Left colon (tissue), 2 donors: ENCODE results near the gene TM7SF2. TPM values are rescaled to one million over a fixed set of nuclear protein-coding genes. Genes with fewer than 3 reads are reported as not detected.
A peak's percentile ranks its signal among the peaks of the same experiment; 100 is the strongest.

ENCODE experiments used
- ATAC-seq: fragments of 200-7000 bp; cut with Tn5 transposase; one replicate; pipeline ENCODE4 v1.9.1; 2020; ENCODE audit warnings: mild to moderate bottlenecking, moderate library complexity
- DNase-seq, 2 donors: peaks; one replicate each; pipeline ENCODE4 v3.0.0-alpha.2; 2020
- intact Hi-C, 2 donors: fragments of 100-400 bp; cut with DNase I in 1 of 2; cut with micrococcal nuclease in 1 of 2; formaldehyde crosslinking; loops; one replicate each; pipeline versions ENCODE4 v1.11.2 to v1.14.0; 2022; cut with DNase I, micrococcal nuclease
- total RNA-seq, 2 donors: library from RNA; stranded (reverse); fragmentation: NEBNext Ultra II Directional; extraction: Animal tissue kit (Norgen Biotek cat#: 25700); gene quantifications; one replicate each; pipeline ENCODE4 v1.2.1, GENCODE V29; 2021
- donor health status: DM: no; HTN: no; CAD: no.
- donor health status: DM: yes; HTN: yes; CAD: no.

The TM7SF2 gene
- total RNA-seq, 2 donors from 2014 or later: 24.6 to 36.0 TPM

- no peak for DNase-seq
- no peak for ATAC-seq
- intact Hi-C loops: no loop called here
Measured at GRCh38 chr11:65086809-65087208, 24.9 kb upstream of the TM7SF2 start.

DNA sequence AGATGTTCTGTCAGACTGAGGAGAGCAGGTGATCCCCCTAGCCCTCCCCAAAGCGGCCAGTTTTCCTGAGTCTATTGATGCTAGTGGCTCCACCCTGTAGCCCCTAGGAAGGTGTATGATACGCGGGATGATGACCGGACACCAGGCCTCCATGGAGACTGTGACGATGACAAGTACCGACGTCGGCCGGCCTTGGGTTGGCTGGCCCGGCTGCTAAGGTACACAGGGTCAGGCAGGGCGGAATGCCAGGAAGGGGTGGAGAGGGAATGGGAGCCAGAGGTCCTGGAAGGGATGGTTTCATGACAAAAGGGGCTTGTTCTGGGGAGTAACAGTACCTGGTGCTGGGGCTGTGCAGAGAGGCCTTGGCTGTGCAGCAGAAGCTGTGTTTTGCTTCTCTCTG, 24.5 kb upstream of the TM7SF2 start:
- no peak for ATAC-seq
- intact Hi-C loops: no loop called here
- no peak for DNase-seq

GRCh38 chr11:65087827-65088226, 23.8 kb upstream of the TM7SF2 start:
- intact Hi-C loops: no loop called here
- no peak for ATAC-seq
- no peak for DNase-seq

DNA sequence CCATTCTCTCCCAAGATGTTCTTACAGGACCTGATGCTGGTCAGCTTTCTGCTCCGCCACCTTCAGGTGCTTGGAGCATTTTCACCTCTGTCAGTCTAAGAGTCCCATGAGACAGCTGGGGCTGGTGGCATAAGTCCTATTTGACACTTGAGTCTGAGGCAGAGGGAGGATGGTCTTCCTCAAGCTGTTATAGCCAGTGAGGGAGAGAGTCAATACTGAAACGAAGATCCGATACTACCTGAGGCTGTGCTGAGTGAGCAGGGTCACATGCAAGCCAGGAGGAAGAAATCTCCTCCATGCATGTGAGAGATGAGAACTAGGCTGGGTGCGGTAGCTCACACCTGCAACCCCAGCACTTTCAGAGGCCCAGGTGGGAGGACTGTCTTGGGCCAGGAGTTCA, 22.1 kb upstream of the TM7SF2 start:
- intact Hi-C loops: no loop called here
- DNase-seq (no peak), ATAC-seq (no peak)

DNA sequence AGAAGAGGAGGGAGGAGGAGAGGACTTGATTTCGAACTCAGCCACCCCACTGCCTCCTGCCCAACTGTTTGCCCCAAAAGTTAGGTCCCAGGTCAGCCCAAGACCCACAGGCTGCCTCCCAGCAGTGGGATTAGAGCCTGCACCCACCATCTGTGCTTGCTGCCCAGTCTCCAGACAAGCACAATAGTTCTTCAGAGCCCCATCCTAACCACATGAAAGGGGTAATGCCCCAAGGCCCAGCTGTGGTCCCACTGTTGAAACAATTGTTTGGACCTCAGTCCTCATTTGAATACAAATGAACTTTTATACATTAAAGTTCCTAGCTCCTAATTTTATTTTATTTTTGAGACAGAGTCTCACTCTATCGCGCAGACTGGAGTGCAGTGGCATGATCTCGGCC, 21.0 kb upstream of the TM7SF2 start:
- intact Hi-C loops: no loop called here
- DNase-seq (no peak), ATAC-seq (no peak)

DNA sequence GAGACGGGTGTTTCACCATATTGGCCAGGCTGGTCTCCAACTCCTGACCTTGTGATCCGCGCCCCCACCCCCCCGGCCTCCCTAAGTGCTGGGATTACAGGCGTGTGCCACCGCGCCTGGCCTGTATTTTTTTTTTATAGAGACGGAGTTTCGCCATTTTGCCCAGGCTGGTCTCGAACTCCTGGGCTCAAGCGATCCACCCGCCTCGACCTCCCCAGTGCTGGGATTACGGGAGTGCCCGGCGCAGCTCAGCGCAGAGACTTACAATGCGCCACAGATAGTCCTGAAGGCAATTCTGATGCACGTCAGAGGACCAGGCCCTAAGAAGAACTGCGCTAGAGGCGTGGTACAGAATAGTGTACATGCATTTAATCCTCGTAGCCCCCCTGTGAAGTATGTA, 16.2 kb upstream of the TM7SF2 start:
- DNase-seq (no peak), ATAC-seq (no peak)
- intact Hi-C loops: no loop called here

- DNase-seq (peak; percentile 92 to 94), ATAC-seq (peak; percentile 95)
- intact Hi-C loops: no loop called here
Measured at GRCh38 chr11:65095974-65096806, 15.5 kb upstream of the TM7SF2 start, which contains the start of gene VPS51. Gene VPS51, plus strand, starts transcription at chr11:65096214. Its CDS starts 37 bp downstream, at chr11:65096251.

DNA sequence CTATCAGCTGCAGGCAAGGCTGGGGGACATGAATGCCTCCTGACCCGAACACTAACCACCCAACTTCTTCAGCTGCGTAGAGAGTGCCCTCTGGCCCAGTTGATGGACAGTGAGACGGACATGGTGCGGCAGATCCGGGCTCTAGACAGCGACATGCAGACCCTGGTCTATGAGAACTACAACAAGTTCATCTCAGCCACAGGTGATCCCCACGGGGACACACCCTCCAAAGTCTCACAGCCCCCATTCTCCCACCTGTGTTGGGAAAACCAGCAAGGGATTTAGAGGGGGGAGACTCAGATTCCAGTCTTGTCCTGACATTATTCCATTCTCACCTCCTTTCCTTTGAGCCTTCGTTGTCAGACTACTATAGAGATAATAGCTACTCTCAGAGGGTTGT, 14.7 kb upstream of the TM7SF2 start:
- ATAC-seq: no peak
- no peak for DNase-seq
- intact Hi-C loops: no loop called here

- intact Hi-C loops: no loop called here
Measured at GRCh38 chr11:65100674-65101350, 10.9 kb upstream of the TM7SF2 start.

DNA sequence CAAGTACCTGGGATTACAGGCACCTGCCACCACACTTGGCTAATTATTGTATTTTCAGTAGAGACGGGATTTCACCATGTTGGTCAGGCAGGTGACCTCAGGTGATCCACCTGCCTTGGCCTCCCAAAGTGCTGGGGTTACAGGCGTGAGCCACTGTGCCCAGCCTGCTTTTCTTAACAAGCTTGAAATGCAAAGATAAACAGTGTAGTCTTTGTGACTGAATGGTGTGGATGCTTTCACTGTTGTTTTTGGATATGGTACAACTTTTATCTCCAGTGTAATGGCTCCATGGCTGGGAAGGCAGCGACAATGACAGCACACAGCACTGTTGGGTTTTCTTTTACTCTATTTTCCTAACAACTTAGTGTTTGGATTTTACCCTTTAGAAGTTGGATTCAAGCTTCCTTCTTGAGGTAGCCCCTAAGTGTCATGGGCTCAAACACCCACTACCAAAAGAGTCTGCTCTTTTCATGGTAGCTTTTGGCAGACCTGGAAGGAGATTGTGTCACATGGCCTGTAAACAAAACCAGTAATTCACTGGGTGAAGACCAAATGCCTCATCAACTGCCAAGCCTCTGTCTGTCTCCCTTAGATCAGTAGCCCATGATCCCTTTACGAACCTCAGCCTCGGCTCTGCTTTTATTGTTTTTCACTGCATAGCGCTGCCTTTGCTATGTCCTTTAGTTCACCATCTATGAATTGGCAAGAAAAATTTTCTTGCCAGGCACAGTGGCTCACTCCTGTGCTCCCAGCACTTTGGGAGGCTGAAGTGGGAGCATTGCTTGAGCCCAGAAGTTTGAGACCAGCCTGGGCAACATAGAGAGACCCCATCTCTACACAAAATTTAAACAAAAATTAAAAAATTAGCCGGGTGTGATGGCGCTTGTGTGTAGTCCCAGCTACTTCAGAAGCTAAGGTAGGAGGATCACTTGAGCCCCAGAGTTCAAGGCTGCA, 9.3 kb upstream of the TM7SF2 start:
- no peak for DNase-seq
- intact Hi-C loops: no loop called here
- no peak for ATAC-seq

More at GRCh38 chr11:65100674-65101350, 10.9 kb upstream of the TM7SF2 start:
- ATAC-seq (no peak), DNase-seq (no peak)

GRCh38 chr11:65103476-65103875, 8.2 kb upstream of the TM7SF2 start:
- DNase-seq (no peak), ATAC-seq (no peak)
- intact Hi-C loops: no loop called here

DNA sequence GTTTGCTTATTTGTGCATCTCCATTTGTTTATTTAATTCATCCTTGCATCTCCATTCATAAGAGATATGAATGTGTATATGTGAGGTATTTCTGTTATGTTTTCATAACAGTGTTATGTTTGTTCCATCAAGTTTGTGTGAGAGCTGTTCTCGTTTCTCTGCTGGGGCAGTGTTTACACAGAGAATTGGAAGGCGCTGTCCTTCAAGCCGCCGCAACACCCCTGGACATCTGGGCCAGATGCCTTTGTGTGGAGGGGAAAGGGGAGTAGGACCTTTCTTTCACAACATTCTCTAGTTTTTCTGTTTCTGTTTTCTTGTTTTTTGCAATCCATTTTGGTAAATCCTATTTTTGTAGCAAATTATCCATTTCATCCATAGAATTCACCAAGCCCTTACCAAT, 7.0 kb upstream of the TM7SF2 start:
- DNase-seq (no peak), ATAC-seq (no peak)
- intact Hi-C loops: no loop called here

DNA sequence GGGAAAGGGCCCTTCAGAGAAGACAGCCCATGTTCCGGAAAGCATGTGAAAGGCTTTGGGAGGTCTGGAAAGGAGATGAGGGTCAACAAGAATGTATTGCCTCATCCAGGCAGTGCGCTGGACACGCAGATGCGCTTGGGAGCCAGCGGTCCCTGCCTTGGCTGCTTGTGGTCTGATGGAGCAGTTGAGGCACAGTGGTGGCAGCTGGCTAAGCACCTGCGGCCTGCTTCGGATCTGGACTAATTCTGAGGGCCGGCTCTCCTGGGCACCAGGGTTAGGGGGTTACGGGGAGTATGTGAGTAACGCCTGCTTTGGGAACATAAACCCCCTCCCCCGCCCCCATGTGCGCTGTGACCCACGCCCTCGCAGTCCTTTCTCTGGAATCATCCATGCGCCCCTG, 4.6 kb upstream of the TM7SF2 start:
- intact Hi-C loops: no loop called here
- DNase-seq (no peak), ATAC-seq (no peak)

- no peak for ATAC-seq
- intact Hi-C loops: no loop called here
- no peak for DNase-seq
Measured at GRCh38 chr11:65107751-65108468, 3.8 kb upstream of the TM7SF2 start.

DNA sequence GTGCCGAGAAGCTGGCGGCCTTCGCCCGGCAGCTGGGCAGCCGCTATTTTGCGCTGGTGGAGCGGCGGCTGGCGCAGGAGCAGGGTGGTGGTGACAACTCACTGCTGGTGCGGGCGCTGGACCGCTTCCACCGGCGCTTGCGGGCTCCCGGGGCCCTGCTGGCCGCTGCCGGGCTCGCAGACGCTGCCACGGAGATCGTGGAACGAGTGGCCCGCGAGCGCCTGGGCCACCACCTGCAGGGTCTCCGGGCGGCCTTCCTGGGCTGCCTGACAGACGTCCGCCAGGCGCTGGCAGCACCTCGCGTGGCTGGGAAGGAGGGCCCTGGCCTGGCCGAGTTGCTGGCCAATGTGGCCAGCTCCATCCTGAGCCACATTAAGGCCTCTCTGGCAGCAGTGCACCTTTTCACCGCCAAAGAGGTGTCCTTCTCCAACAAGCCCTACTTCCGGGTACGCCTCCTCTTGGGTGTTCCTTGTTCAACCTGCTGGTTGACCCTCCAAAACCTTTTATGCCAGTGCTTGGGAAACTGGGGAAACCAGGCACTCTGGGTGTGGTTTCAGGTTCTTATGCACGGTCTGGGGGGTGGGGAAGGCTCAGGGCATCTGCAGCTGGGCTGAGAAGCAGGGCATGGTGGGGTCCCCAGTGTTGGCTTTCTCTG, 3.1 kb upstream of the TM7SF2 start:
- no peak for DNase-seq
- no peak for ATAC-seq
- intact Hi-C loops: no loop called here

DNA sequence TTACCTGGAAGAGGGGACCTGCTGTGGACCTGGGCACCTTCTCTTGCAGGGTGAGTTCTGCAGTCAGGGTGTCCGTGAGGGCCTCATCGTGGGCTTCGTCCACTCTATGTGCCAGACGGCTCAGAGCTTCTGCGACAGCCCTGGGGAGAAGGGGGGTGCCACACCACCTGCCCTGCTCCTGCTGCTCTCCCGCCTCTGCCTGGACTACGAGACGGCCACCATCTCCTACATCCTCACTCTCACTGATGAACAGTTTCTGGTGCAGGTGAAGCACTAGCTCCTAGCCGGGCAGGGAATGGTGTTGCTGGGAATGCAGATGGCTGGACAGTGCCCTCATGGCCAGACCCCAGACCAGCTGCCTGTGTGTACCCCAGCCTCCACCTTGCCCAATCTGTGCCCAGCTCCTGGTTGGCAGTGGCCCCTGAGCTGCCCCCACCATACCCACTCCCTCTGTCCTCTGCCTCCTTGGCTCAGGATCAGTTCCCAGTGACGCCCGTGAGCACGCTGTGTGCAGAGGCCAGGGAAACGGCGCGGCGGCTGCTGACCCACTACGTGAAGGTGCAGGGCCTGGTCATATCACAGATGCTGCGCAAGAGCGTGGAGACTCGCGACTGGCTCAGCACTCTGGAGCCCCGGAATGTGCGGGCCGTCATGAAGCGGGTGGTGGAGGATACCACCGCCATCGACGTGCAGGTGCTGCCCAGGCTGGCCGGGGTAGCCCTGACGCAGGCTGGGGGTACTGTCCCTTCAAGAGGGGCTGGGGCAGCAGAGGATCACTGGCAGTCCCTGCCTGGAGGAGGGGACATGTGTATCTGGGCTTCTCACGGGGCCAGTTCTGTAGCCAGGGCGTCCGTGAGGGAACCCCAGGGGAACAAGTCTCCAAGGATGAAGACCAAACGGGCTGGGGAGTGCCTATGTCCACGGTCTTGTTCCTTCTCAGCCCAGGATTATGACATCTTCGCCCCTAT, 2.2 kb upstream of the TM7SF2 start:
- ATAC-seq: no peak
- intact Hi-C loops: no loop called here
- no peak for DNase-seq

DNA sequence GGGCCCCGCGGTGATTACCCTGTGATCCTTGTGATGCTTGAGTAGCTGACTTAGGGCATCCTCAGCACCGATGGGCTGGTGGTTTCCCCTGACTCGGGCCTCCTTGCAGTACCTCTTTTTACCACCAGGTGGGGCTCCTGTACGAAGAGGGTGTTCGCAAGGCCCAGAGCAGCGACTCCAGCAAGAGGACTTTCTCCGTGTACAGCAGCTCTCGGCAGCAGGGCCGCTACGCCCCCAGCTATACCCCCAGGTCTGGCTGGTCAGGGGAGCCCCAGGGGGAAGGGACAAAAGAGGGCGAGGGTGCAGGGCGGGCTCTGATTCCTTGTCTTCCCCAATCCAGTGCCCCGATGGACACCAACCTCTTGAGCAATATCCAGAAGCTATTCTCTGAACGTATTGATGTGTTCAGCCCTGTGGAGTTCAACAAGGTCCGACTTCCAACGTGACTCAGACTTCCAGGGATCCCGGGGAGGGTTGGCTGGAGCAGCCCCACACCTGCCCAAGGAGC, 1.3 kb upstream of the TM7SF2 start:
- ATAC-seq: peak; percentile 41
- intact Hi-C loops: no loop called here
- DNase-seq: peak; percentile 81 to 94
